Kidney epithelial cell (primary cell): ENCODE measurements around the gene NAT9. TPM values are rescaled to one million over a fixed set of nuclear protein-coding genes. Genes with fewer than 3 reads are reported as not detected.

Experiments
- DNase-seq: peaks from one replicate; pipeline ENCODE4 v3.0.0-alpha.2; 2010; ENCODE audit warnings: low read depth
- H3K27me3 ChIP-seq: 2 replicates; pipeline ENCODE4 v1.6.0; 2011; ENCODE audit warnings: low read length; ENCODE audit not compliant: control insufficient read depth, insufficient read depth
- H3K36me3 ChIP-seq: 2 replicates; pipeline ENCODE4 v1.5.1; 2011; ENCODE audit warnings: low read length; ENCODE audit not compliant: control insufficient read depth, insufficient read depth
- H3K4me3 ChIP-seq: 2 replicates; pipeline ENCODE4 v1.5.1; 2011; ENCODE audit warnings: low read depth, mild to moderate bottlenecking, control low read depth, low read length
- CTCF ChIP-seq: IDR thresholded peaks from 2 replicates; pipeline ENCODE4 v1.5.1; 2011; ENCODE audit warnings: mild to moderate bottlenecking, moderate library complexity, low read length, control low read depth, inconsistent platforms; ENCODE audit not compliant: insufficient read depth, poor library complexity, severe bottlenecking
- total RNA-seq: library from RNA; depleted of rRNA; stranded (reverse); fragments of >200 nt; gene quantifications from 2 replicates; pipeline ENCODE4 v1.2.3, GENCODE V29; 2015

NAT9 gene
- total RNA-seq, 1 donor from 2014 or later, result 30.7 TPM

DNA sequence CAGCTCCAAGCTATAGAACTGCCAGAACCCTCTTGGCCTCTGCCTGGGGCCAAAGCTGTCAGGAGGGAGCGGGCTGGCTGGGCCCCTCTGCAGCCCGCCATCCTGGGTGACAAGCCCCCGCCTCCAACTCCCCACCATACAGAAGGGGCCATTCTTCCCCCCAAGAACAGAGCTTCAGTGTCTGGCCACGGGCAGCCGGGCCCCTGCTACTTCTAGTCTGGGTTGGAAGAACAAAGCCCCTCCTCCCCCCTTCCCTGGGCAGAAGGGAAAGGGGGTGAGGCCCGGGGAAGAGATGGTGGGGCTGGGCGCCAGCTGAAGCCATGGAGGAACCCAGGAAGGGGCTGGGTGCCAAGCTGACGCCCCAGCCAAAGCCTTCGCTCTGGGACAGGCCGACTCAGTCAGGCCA lies 9.0 kb downstream of the NAT9 start:
- H3K36me3 ChIP-seq, result no peaks in the 10 kb centered on the region
- no peak for TF ChIP-seq CTCF
- H3K4me3 ChIP-seq, result no peak overlapping the region
- H3K27me3 ChIP-seq, result no peaks in the 10 kb centered on the region
- no peak for DNase-seq

- Histone ChIP-seq H3K4me3 (no peak overlapping the region), H3K27me3 (no peaks in the 10 kb centered on the region), H3K36me3 (no peaks in the 10 kb centered on the region)
- no peak for DNase-seq
- no peak for TF ChIP-seq CTCF
Measured at GRCh38 chr17:74766413-74766812, 9.7 kb downstream of the NAT9 start.

DNA sequence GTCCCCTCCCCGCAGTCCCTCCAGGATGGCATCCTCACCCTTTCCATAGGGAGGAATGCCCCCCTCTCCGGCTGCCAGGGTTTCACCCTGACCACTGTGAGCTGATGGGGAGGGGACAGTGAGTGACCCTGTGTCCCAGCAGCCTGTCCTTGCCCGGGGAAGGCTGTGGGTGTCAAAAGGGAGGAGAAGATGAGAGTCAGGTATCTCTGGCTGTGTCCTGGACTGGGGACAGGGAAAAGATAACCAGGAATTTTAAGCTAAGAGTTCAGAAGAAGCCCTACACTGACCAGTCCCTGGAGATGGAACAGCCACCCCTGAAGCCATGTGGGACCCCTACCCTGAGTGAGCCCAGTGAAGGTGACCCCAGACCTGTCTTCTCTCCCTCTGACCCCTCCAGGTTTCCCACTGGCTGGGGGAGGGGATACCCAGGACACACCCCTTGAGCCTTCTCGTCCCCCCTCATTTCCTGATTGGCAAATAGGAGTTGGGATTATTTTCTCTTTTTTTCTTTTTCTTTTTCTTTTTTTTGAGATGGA lies 11.3 kb downstream of the NAT9 start:
- no peaks in the 10 kb centered on the region for H3K27me3 ChIP-seq
- DNase-seq, result no peak
- TF ChIP-seq CTCF, result no peak
- no peak overlapping the region for H3K4me3 ChIP-seq
- no peaks in the 10 kb centered on the region for H3K36me3 ChIP-seq

GRCh38 chr17:74763565-74764387 lies 12.4 kb downstream of the NAT9 start:
- no peak overlapping the region for H3K4me3 ChIP-seq

GRCh38 chr17:74761931-74762330 lies 14.2 kb downstream of the NAT9 start:
- DNase-seq, result no peak
- TF ChIP-seq CTCF, result no peak
- Histone ChIP-seq H3K27me3 (no peaks in the 10 kb centered on the region), H3K4me3 (no peak overlapping the region), H3K36me3 (no peaks in the 10 kb centered on the region)

More at GRCh38 chr17:74763565-74764387, 12.4 kb downstream of the NAT9 start:
- Histone ChIP-seq H3K36me3 (no peaks in the 10 kb centered on the region), H3K27me3 (no peaks in the 10 kb centered on the region)
- no peak for DNase-seq
- TF ChIP-seq CTCF, result no peak
